ENCODE results near the gene PDE1C.

PDE1C gene

DNA sequence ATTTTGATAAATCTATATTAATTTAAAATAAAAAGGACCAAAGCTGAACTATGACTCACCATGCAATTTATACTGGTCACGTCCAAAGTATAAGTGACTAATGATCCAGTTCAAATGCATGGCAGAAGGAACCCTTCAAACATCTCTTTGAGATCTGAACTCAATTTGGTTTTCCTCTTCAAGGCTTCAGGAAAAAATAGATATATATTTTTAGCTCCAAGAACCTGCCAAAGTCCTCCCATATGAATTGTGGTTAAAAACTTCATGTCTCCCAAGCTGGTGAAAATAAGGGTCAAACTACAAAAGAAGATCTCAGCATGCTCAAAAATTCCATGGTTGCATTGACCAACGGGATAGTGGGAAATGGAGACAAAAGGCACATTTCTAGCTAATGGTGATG is 34.6 kb upstream of the PDE1C start:
- TF ChIP-seq CTCF (IDR thresholded peaks at IDR 0.05; ENCODE audit: control insufficient read depth, extremely low read depth, insufficient read depth), result no peak
- H3K4me3 ChIP-seq (ENCODE audit: low read depth, low read length), result no peak overlapping the region
- no peak for DNase-seq (ENCODE audit: low read depth)

DNA sequence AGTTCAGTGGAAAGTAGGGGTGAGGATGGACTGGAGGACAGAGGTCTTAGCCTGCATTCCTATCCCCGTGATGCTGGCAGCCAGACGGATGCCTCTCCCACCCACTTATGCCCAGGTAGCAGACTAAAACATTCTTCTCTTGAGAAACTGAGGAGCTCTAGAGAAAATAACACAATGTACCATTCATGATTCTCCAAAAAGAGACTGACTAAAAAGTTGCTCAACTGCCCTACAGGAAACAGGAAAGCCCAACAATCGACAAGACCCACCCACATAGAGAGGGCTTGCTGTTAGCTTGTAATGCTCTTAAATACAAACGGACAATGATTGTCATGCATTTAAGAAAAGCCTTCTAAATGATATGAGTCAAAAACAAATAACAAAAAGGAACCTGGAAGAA is 33.2 kb upstream of the PDE1C start:
- TF ChIP-seq CTCF (IDR thresholded peaks at IDR 0.05; ENCODE audit: control insufficient read depth, extremely low read depth, insufficient read depth), result no peak
- H3K4me3 ChIP-seq (ENCODE audit: low read depth, low read length), result no peak overlapping the region
- no peak for DNase-seq (ENCODE audit: low read depth)

DNA sequence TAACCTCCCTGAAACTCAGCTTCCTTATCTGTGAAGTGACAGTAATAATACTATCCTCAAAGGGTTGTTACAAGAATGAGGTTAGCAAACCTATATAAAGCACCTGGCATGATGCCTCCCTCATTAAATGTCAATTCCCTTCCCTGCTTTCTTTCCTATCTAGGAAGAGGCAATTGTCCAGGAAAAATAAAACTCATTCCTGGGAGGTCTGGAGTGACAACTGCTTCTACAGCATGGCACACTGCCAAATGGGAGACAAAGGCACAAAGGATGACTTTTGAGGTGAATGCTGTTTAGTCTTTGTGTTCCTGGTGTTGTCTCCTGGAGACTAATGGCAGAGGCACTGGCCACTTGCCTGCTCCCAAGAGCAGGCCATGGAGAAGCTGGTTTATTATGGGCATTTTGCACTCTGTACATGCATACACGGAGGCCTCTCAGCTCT is 32.2 kb upstream of the PDE1C start:
- no peak overlapping the region for H3K4me3 ChIP-seq (ENCODE audit: low read depth, low read length)
- no peak for TF ChIP-seq CTCF (IDR thresholded peaks at IDR 0.05; ENCODE audit: control insufficient read depth, extremely low read depth, insufficient read depth)
- DNase-seq (ENCODE audit: low read depth), result no peak

- no peak for DNase-seq (ENCODE audit: low read depth)
- TF ChIP-seq CTCF (IDR thresholded peaks at IDR 0.05; ENCODE audit: control insufficient read depth, extremely low read depth, insufficient read depth), result no peak
- H3K4me3 ChIP-seq (ENCODE audit: low read depth, low read length), result no peak overlapping the region
These were observed 30.2 kb upstream of the PDE1C start for GRCh38 chr7:32100407-32100907.

GRCh38 chr7:32094516-32094915 is 24.3 kb upstream of the PDE1C start:
- no peak for DNase-seq (ENCODE audit: low read depth)
- no peak overlapping the region for H3K4me3 ChIP-seq (ENCODE audit: low read depth, low read length)
- TF ChIP-seq CTCF (IDR thresholded peaks at IDR 0.05; ENCODE audit: control insufficient read depth, extremely low read depth, insufficient read depth), result no peak

- H3K4me3 ChIP-seq (ENCODE audit: low read depth, low read length), result no peak overlapping the region
- TF ChIP-seq CTCF (IDR thresholded peaks at IDR 0.05; ENCODE audit: control insufficient read depth, extremely low read depth, insufficient read depth), result no peak
- no peak for DNase-seq (ENCODE audit: low read depth)
These were observed 23.5 kb upstream of the PDE1C start for GRCh38 chr7:32093415-32094408.
